HEK293 (cell line): ENCODE results near the gene CADM1.
A peak's percentile ranks its signal among the peaks of the same experiment; 100 is the strongest.

ENCODE experiments used
- BCL11B ChIP-seq: fragments of 450-650 bp; formaldehyde crosslinking; IDR thresholded peaks from 2 replicates; pipeline ENCODE4 v1.5.1; 2016; ENCODE audit warnings: low read depth, missing biosample characterization, missing genetic modification characterization
- BCL6B ChIP-seq: fragments of 450-650 bp; formaldehyde crosslinking; IDR thresholded peaks from 2 replicates; pipeline ENCODE4 v1.5.1; 2017; ENCODE audit warnings: missing biosample characterization, missing genetic modification characterization
- FEZF1 ChIP-seq: fragments of 450-650 bp; formaldehyde crosslinking; IDR thresholded peaks from 2 replicates; pipeline ENCODE4 v1.5.1; 2016; ENCODE audit warnings: missing biosample characterization, missing genetic modification characterization
- KLF1 ChIP-seq: fragments of 450-650 bp; formaldehyde crosslinking; IDR thresholded peaks from 2 replicates; pipeline ENCODE4 v1.5.1; 2016; ENCODE audit warnings: missing biosample characterization, missing genetic modification characterization
- MZF1 ChIP-seq: fragments of 450-650 bp; formaldehyde crosslinking; IDR thresholded peaks from 2 replicates; pipeline ENCODE4 v1.5.1; 2017; ENCODE audit warnings: missing biosample characterization, missing genetic modification characterization, borderline replicate concordance
- OSR2 ChIP-seq: fragments of 450-650 bp; formaldehyde crosslinking; IDR thresholded peaks from 2 replicates; pipeline ENCODE4 v1.5.1; 2016; ENCODE audit warnings: missing biosample characterization, missing genetic modification characterization
- WT1 ChIP-seq: fragments of 450-650 bp; formaldehyde crosslinking; IDR thresholded peaks from 2 replicates; pipeline ENCODE4 v1.5.1; 2016; ENCODE audit warnings: missing biosample characterization, missing genetic modification characterization
- ZBTB21 ChIP-seq: fragments of 450-650 bp; formaldehyde crosslinking; IDR thresholded peaks from 2 replicates; pipeline ENCODE4 v1.5.1; 2017; ENCODE audit warnings: missing biosample characterization, missing genetic modification characterization
- ZNF175 ChIP-seq: fragments of 450-650 bp; formaldehyde crosslinking; IDR thresholded peaks from 2 replicates; pipeline ENCODE4 v1.5.1; 2016; ENCODE audit warnings: missing biosample characterization, missing genetic modification characterization
- ZNF2 ChIP-seq: fragments of 450-650 bp; formaldehyde crosslinking; IDR thresholded peaks from 2 replicates; pipeline ENCODE4 v1.5.1; 2016; ENCODE audit warnings: missing biosample characterization, missing genetic modification characterization
- ZNF214 ChIP-seq: fragments of 450-650 bp; formaldehyde crosslinking; IDR thresholded peaks from 2 replicates; pipeline ENCODE4 v1.5.1; 2017; ENCODE audit warnings: missing biosample characterization, mild to moderate bottlenecking, missing genetic modification characterization, borderline replicate concordance
- ZNF221 ChIP-seq: fragments of 450-650 bp; formaldehyde crosslinking; IDR thresholded peaks from 2 replicates; pipeline ENCODE4 v1.5.1; 2017; ENCODE audit warnings: missing biosample characterization, missing genetic modification characterization, borderline replicate concordance
- ZNF24 ChIP-seq: fragments of 450-650 bp; formaldehyde crosslinking; IDR thresholded peaks from 2 replicates; pipeline ENCODE4 v1.5.1; 2016; ENCODE audit warnings: missing biosample characterization, missing genetic modification characterization
- ZNF248 ChIP-seq: fragments of 450-650 bp; formaldehyde crosslinking; IDR thresholded peaks from 2 replicates; pipeline ENCODE4 v1.5.1; 2017; ENCODE audit warnings: missing biosample characterization, missing genetic modification characterization
- ZNF266 ChIP-seq: fragments of 450-650 bp; formaldehyde crosslinking; IDR thresholded peaks from 2 replicates; pipeline ENCODE4 v1.5.1; 2016; ENCODE audit warnings: missing biosample characterization, missing genetic modification characterization, low read depth
- ZNF335 ChIP-seq: fragments of 450-650 bp; formaldehyde crosslinking; conservative IDR thresholded peaks from 2 replicates; pipeline ENCODE4 v1.5.1; 2016; ENCODE audit warnings: missing biosample characterization, missing genetic modification characterization
- ZNF37A ChIP-seq: fragments of 450-650 bp; IDR thresholded peaks from 2 replicates; pipeline ENCODE4 v1.5.1; 2018; ENCODE audit warnings: missing biosample characterization, missing genetic modification characterization
- ZNF426 ChIP-seq: fragments of 450-650 bp; formaldehyde crosslinking; IDR thresholded peaks from 2 replicates; pipeline ENCODE4 v1.5.1; 2017; ENCODE audit warnings: missing biosample characterization, missing genetic modification characterization, mild to moderate bottlenecking, inconsistent platforms, moderate library complexity
- ZNF488 ChIP-seq: fragments of 450-650 bp; formaldehyde crosslinking; IDR thresholded peaks from 2 replicates; pipeline ENCODE4 v1.5.1; 2016; ENCODE audit warnings: missing biosample characterization, missing genetic modification characterization
- ZNF518A ChIP-seq: fragments of 450-650 bp; formaldehyde crosslinking; conservative IDR thresholded peaks from 2 replicates; pipeline ENCODE4 v1.5.1; 2016; ENCODE audit warnings: low read depth, missing biosample characterization, missing genetic modification characterization
- ZNF580 ChIP-seq: fragments of 450-650 bp; formaldehyde crosslinking; IDR thresholded peaks from 2 replicates; pipeline ENCODE4 v1.5.1; 2016; ENCODE audit warnings: missing biosample characterization, missing genetic modification characterization
- ZNF610 ChIP-seq: fragments of 450-650 bp; formaldehyde crosslinking; IDR thresholded peaks from 2 replicates; pipeline ENCODE4 v1.5.1; 2016; ENCODE audit warnings: missing biosample characterization, missing genetic modification characterization, borderline replicate concordance
- ZNF654 ChIP-seq: fragments of 450-650 bp; formaldehyde crosslinking; IDR thresholded peaks from 2 replicates; pipeline ENCODE4 v1.5.1; 2016; ENCODE audit warnings: low read depth, missing biosample characterization, missing genetic modification characterization
- ZNF677 ChIP-seq: fragments of 450-650 bp; IDR thresholded peaks from 2 replicates; pipeline ENCODE4 v1.5.0; 2018; ENCODE audit warnings: missing biosample characterization, mild to moderate bottlenecking, missing genetic modification characterization, moderate library complexity
- ZNF830 ChIP-seq: fragments of 450-650 bp; IDR thresholded peaks from 2 replicates; pipeline ENCODE4 v1.5.0; 2018; ENCODE audit warnings: missing biosample characterization, missing genetic modification characterization, low read depth, mild to moderate bottlenecking, moderate library complexity
- ZNF837 ChIP-seq: fragments of 450-650 bp; formaldehyde crosslinking; IDR thresholded peaks from 2 replicates; pipeline ENCODE4 v1.5.1; 2016; ENCODE audit warnings: missing biosample characterization, missing genetic modification characterization
- ZNF843 ChIP-seq: fragments of 450-650 bp; formaldehyde crosslinking; IDR thresholded peaks from 2 replicates; pipeline ENCODE4 v1.5.1; 2016; ENCODE audit warnings: missing biosample characterization, missing genetic modification characterization
- TF ChIP-seq, protein P1 (sequence below): fragments of 450-650 bp; formaldehyde crosslinking; IDR thresholded peaks from 2 replicates; pipeline ENCODE4 v1.5.1; 2017; ENCODE audit warnings: missing biosample characterization, missing genetic modification characterization
- TF ChIP-seq, protein P2 (sequence below): fragments of 450-650 bp; formaldehyde crosslinking; IDR thresholded peaks from 2 replicates; pipeline ENCODE4 v1.5.1; 2016; ENCODE audit warnings: missing biosample characterization, missing genetic modification characterization

Gene CADM1

DNA sequence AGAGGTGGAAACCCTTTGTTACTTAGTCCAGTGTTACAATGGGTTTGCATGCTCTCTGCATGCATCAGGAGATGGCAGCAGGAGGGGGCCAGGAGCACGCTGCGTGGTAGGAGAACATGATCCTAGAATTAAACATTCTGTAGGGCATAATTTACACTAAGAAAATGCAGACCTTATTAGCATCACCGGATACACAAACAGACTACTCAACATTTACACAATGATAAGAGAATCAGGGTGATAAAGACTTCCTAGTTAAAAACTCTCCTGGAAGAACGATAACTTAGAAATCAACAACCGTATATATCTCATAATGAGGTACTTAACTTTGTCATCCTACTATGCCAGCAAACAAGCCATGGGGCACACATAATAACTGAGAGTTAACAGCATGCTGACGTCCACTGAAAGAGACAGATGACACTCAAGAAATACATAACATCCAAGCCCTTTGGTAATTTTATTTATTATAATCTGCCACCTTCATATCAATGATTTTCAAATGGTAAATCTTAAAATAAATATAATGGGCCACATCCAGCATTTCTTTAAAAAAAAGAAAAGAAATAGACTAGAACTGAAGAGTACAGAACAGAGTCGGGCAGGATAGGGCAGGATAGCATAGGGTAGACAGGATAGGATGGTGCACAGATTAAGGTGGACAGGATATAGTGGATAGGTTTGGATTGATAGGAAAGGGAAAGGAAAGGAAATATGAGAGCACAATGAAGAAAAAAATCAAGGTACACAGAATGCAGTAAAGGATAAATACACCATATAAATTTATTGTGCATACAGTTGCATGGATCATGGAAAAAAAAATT, 27.5 kb downstream of the CADM1 start (continued):
- TF ChIP-seq ZNF677, result no peak
- peak; percentile 13; the same call in 1 of the 2 replicates for TF ChIP-seq ZNF580
- TF ChIP-seq OSR2 (tag by site-specific recombination), result peak; percentile 97
- no peak for TF ChIP-seq ZNF2 (tag by site-specific recombination)
- TF ChIP-seq ZNF335 (tag by site-specific recombination), result no peak
- TF ChIP-seq ZNF830 (tag by site-specific recombination), result no peak
- TF ChIP-seq ZBTB21, result 0 out of 2 replicates have a peak, but pooled peaks have one; percentile 18
- TF ChIP-seq ZNF843 (tag by site-specific recombination), result peak; percentile 96
- TF ChIP-seq ZNF837 (tag by site-specific recombination), result no peak
- no peak for TF ChIP-seq MZF1
- peak; percentile 85 for TF ChIP-seq FEZF1 (tag by site-specific recombination)
- no peak for TF ChIP-seq ZNF518A (tag by site-specific recombination)
- no peak for TF ChIP-seq ZNF37A (tag by site-specific recombination)
- TF ChIP-seq BCL11B (tag by site-specific recombination), result no peak
- TF ChIP-seq, protein P1, sequence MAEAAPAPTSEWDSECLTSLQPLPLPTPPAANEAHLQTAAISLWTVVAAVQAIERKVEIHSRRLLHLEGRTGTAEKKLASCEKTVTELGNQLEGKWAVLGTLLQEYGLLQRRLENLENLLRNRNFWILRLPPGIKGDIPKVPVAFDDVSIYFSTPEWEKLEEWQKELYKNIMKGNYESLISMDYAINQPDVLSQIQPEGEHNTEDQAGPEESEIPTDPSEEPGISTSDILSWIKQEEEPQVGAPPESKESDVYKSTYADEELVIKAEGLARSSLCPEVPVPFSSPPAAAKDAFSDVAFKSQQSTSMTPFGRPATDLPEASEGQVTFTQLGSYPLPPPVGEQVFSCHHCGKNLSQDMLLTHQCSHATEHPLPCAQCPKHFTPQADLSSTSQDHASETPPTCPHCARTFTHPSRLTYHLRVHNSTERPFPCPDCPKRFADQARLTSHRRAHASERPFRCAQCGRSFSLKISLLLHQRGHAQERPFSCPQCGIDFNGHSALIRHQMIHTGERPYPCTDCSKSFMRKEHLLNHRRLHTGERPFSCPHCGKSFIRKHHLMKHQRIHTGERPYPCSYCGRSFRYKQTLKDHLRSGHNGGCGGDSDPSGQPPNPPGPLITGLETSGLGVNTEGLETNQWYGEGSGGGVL, result no peak
- TF ChIP-seq BCL6B (tag by site-specific recombination), result no peak
- TF ChIP-seq ZNF610 (tag by site-specific recombination), result 0 out of 2 replicates have a peak, but pooled peaks have one; percentile 35
- peak; percentile 82 for TF ChIP-seq WT1
- TF ChIP-seq ZNF266 (tag by site-specific recombination), result no peak
- TF ChIP-seq, protein P2, sequence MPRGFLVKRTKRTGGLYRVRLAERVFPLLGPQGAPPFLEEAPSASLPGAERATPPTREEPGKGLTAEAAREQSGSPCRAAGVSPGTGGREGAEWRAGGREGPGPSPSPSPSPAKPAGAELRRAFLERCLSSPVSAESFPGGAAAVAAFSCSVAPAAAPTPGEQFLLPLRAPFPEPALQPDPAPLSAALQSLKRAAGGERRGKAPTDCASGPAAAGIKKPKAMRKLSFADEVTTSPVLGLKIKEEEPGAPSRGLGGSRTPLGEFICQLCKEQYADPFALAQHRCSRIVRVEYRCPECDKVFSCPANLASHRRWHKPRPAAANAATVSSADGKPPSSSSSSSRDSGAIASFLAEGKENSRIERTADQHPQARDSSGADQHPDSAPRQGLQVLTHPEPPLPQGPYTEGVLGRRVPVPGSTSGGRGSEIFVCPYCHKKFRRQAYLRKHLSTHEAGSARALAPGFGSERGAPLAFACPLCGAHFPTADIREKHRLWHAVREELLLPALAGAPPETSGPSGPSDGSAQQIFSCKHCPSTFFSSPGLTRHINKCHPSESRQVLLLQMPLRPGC (tag by site-specific recombination), result peak; percentile 88
- TF ChIP-seq ZNF488 (tag by site-specific recombination), result peak; percentile 35; the same call in 1 of the 2 replicates
- no peak for TF ChIP-seq ZNF654 (tag by site-specific recombination)
- TF ChIP-seq ZNF221, result no peak
- TF ChIP-seq ZNF24 (tag by site-specific recombination), result peak; percentile 78
- no peak for TF ChIP-seq ZNF214 (tag by site-specific recombination)
- no peak for TF ChIP-seq ZNF175 (tag by site-specific recombination)
- no peak for TF ChIP-seq KLF1 (tag by site-specific recombination)
- TF ChIP-seq ZNF248 (tag by site-specific recombination), result no peak
- no peak for TF ChIP-seq ZNF426 (tag by site-specific recombination)
